Hepatic stellate cell (primary cell): ENCODE results near the gene TMEM11.
"Not testable (repeated sequence)": the region's sequence is repeated elsewhere in the genome, so short reads cannot be mapped to it uniquely, and the experiment has no call there.

ENCODE experiments used
- DNase-seq: peaks from one replicate; pipeline ENCODE4 v3.0.0; 2011; ENCODE audit warnings: low spot score

TMEM11 gene

DNA sequence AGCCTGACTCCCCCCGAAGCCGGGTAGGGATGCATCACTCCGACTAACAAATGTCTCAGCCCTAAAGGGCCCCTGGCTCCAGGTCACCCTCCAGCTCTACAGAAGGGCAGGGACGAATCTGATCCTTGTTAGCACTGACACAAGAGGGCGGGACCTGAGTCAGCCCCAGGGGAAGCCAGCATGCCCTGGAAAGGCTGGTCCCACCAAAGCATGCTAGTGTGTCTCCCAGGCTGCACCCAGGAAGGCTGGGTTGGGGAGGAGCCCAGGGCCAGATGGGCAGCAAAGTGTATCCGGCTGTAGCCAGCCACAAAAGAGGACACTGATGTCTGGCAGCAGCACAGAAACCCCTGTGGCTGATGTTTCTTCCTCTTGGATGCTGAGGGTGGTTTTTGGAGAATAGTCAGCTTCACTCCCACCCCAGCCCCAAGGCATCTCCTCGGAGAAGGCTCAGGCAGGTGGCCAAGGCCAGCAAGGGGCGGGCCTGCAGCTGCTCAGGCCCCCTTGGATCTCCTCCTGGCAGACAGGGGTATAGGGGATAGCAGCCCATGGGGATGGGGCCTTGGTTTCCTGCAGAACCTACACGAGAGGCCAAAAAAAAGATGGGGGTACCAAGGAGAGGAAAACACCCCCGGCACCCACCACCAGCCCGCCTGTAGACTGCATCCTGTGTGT, 28.2 kb upstream of the TMEM11 start:
- DNase-seq = peak; percentile 40

- no peak for DNase-seq
Observed at GRCh38 chr17:21241564-21241963, 27.6 kb upstream of the TMEM11 start.

GRCh38 chr17:21240369-21241055, 26.6 kb upstream of the TMEM11 start:
- no peak for DNase-seq

- DNase-seq = peak; percentile 78
Observed at GRCh38 chr17:21239680-21240368, 25.9 kb upstream of the TMEM11 start.

- DNase-seq = no peak
Observed at GRCh38 chr17:21235921-21236320, 22.0 kb upstream of the TMEM11 start.

DNA sequence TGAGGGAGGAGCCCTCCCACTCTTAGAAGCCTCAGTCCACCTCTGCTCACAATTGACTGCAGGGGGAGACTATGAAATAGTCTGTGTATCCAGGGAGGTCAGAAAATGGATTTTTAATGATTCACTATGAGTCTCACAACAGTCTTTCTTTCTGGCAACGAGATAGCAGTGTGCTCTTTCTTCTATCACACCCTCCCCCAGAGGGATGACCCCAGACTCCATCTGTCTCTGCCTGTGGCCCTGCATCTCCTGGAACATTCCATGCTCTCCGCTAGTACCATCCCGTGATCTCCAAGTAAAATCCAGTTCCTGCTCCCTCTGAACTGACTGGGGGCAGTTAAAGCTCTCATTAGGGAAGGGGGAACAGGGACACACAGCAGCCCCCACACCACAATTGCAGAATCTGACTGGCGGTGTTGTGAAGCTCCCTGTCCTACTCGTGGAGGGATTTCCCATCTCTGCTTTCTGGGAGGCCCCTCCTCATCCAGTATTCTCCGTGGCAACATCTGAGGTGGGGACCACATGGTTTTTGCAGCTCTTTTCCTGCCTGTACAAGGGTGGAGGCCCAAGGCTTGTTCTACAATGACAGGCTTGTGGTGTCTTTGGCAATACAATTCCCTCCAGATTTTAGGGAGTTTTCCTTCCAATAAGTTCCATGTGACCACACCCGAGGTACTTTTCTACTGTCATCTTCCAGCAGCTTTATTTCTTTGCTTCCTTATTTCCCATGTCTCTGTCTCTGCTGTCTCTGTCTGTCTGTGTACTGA, 19.8 kb upstream of the TMEM11 start:
- no peak for DNase-seq

GRCh38 chr17:21232033-21232749, 18.2 kb upstream of the TMEM11 start:
- no peak for DNase-seq

GRCh38 chr17:21231533-21231932, 17.6 kb upstream of the TMEM11 start:
- DNase-seq = no peak

DNA sequence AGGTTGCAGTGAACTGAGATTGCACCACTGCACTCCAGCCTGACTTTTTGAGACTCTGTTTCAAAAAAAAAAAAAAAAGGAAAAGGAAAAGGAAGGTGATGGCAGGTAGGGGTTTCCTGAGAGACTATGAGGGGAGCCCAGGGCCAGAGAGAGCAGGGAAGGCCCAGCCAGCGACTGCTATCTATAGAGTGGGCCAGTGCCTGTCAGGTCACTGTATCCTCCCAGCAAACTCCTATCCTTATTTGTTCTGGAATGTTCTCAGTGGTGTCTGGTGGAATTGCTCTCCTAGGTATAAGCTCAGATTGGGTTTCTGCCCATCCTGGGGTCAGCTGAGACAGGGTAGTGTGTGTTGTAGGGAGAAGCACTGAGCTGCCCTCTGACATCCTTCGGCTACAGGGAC, 14.9 kb upstream of the TMEM11 start:
- no peak for DNase-seq

GRCh38 chr17:21228111-21228510, 14.2 kb upstream of the TMEM11 start:
- no peak for DNase-seq

DNA sequence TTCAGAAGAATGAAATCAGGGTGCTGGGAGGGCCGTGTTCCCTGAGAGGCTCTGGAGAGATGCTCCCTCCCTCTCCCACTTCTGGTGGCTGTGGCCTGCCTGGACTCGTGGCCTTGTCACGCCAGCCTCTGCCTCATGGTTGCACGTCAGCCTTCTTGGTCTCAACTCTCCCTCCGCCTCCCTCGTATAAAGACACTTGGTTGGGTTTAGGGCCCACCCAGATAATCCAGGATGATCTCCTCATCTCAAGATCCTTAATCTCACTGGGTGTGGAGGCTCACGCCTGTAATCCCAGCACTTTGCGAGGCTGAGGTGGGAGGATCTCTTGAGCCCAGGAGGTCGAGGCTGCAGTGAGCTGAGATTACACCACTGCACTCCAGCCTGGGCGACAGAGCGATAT, 13.3 kb upstream of the TMEM11 start:
- DNase-seq = not testable (repeated sequence)

DNA sequence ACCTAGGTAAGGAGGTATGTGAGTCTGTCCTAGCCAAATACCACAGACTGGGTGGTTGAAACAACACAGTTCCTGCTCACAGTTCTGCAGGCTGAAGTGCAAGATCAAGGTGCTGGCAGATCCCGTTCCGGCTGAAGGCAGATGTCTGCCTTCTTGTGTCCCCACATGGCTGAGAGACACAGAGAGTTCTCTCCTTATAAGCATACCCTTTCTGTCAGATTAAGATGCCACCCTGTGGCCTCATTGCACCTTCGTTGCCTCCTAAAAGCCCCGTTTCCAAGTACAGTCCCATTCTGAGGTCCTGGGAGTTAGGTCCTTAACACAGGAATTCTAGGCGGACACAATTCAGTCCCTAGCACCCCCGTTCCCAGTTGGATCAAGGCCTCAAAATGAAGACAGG, 9.1 kb upstream of the TMEM11 start:
- no peak for DNase-seq

DNA sequence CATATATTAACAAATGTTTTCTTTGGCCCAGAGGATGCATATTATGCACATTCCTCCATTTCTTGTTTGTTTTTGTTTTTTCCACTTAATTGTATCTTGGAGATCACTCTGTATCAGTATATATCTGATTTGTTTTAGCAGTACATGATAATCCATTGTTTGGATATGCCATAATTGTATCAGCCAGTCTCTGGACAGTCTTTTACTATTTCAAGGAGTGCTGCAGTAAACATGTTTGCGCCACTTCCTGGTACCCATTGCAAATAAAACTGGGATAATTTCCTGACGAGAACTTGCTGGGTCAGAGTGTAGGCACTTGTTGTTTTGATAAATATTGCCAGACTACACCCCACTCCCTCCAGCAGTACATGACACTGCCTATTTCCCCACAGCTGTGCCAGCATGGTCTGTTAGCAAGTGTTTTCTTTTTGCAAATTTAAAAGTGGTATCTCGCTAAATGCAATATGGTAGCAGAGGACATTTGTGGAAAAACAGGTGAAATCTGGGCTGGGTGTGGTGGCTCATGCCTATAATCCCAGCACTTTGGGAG, 4.9 kb upstream of the TMEM11 start:
- DNase-seq = no peak

GRCh38 chr17:21218101-21218500, 4.1 kb upstream of the TMEM11 start:
- DNase-seq = peak; percentile 53

DNA sequence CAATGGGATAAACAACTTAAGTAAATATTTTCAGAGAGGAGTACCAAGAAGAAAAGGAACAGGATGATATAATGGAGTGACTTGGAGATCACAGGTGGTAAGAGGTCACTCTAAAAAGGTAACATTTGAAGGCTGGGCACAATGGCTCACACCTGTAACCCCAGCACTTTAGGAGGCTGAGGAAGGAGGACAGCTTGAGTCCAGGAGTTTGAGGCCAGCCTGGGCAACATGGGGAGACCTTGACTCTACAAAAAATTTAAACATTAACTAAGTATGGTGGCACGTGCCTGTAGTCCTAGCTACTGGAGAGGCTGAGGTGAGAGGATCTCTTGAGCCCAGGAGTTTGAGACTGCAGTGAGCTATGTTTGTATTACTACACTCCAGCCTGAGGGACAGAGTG, 3.4 kb upstream of the TMEM11 start:
- no peak for DNase-seq

GRCh38 chr17:21215935-21216334, 2.0 kb upstream of the TMEM11 start:
- DNase-seq = no peak

GRCh38 chr17:21214777-21215541, 998 bp upstream of the TMEM11 start:
- peak; percentile 53 for DNase-seq

DNA sequence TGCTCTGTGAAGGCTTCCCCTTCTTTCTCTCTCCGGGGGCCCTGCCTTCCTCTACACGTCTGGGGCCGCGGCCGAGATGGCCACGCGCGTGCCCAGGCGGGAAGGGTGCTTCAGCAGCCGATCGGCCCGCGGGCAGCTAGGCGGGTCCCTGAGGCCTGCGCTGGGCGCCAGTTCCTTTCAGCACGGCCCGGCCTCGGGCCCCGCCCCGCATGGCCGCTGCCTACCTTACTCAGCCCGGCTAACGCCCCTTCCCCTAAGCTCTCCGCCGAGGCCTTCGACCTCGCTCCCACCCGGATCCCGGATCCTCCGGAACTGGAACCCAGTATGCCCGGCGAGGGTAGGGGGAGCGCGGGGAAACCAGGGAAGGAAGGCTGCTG, 335 bp downstream of the TMEM11 start:
- DNase-seq = no peak

DNA sequence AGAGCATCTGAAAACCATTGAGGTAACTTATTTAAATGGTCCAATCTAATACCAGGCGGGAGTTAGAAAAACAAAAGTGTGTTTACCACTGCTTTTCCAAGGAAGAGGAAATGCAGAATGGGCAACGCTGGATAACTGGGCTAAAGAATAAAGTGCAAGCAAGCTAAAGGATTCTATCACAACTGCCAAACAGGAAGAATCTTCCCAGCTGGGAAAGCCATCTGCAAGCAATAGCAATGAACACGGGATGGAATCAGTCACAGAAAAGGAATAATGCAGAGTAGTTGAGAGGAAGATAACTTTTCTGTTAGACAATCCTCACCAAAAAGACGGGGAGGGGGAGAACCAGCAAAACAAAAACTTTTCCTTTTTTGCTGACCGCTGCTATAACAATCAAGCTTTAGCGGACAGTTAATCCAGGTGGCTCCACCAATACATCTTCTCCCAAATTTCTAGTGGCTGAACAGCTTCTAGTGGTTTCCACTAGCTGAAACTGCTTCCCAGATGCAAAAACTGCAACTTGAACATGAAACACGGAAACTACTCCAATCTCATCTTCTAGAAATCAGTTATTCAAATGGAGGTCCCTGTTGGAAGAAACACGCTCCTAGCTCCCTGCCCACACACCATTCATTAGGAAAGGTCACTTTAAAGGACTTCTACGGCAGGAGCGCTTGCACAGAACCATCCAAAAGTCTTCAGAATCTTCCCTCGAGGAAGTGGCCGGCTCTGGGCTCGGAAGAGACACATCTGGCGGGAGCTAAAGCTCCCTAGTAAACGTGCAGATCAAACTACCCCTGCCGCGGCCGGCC, 929 bp downstream of the TMEM11 start:
- DNase-seq = no peak
